GM18867 (cell line): ENCODE measurements around the gene APPBP2.
A peak's percentile ranks its signal among the peaks of the same experiment; 100 is the strongest.

ENCODE experiments used
- ATAC-seq: cut with Tn5 transposase; IDR thresholded peaks from one replicate; pipeline ENCODE4 v1.9.1; 2021; ENCODE audit warnings: mild to moderate bottlenecking, moderate library complexity; ENCODE audit not compliant: unreplicated experiment

The APPBP2 gene

DNA sequence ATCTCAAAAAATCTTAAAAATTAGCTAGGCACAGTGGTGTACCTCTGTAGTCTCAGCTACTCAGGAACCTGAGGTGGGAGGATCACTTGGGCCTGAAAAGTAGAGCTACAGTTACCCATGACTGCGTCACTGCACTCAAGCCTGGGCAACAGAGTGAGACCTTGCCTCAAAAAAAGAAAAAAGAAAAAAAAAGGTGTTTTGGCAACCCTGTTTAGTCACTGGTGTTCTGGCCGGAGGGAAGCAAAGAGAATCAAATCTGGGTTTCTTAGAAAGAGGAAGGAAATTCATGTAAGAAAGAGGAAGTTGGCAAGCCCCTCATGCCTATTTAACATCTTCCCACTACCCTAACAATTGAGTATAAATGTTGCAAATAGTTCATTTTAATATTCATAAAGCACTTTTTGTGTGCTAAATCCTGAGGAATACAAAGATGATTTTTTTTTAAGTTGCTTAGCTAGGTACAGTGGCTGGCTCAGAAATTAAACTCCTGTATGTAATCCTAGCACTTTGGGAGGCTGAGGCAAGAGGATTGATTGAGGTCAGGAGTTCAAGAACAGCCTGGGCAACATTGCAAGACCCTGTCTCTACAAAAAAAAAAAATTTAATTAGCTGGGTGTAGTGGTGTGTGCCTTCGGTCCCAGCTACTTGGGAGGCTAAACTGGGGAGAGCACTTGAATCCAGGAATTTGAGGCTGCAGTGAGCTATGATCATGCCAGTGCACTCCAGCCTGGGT, 127.6 kb downstream of the APPBP2 start:
- peak; percentile 73 for ATAC-seq

- ATAC-seq, result no peak
Measured at GRCh38 chr17:60396412-60396811, 129.6 kb downstream of the APPBP2 start.

DNA sequence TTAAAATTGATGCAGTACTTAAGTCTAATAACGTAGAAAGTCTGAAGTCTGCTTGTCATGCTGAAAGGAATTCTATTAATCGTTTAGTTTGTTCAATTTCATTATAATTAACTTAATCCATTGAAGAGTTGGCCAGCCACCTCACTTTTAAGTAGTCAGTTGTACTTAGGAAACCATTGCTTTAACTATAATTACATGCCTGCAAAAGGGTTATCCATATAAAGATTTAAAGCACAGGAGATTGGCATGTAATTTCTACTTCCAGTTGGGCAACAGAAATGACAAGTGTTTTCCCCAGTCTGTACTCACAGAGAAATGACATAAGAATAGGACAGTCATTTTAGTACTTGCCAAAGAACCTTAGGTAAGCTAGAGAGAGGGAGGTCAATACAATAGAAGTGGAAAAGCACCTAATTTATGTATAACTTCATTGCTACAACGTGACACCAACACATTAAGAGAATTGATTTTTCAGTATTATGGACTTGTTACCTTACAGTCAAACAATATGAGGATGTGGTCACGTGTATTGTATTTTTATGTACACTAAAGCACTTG, 130.5 kb downstream of the APPBP2 start:
- no peak for ATAC-seq

GRCh38 chr17:60393840-60394723, 132.0 kb downstream of the APPBP2 start:
- no peak for ATAC-seq
